ENCODE results near the gene TMEM253.

DNA sequence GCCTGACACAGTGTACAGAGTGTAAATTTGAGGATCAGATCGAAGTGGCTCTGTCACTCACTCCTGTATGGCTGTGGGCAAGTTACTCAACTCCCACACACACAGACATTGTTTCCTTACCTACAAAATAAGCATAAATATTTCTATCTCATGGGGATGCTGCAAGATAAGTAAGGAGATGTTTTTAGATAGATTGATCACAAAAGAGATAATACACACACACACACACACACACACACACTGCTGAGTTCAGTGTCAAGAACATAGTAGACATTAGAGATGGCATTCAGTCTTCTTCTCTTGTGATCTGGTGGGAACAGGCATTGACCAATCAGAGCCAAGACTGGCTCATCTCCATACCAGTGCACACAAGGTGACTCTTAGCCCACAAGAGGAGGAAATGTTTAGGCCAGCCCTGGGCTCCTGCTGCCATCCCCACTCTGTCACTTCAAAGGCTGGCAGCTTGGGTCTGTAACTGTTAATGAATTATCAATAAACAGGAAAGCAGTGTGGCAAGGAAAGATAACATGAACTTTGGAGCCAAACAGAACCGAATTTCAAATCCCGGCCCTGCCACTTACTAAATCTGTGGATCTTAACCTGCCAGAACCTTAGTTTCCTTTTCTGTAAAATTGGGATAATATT is 46.6 kb upstream of the TMEM253 start:
- TF ChIP-seq CCNT2 (IDR thresholded peaks at IDR 0.05; ENCODE audit: borderline replicate concordance, extremely low read depth, insufficient read length, low read depth, low read length) (no peak), TARDBP (IDR thresholded peaks at IDR 0.05) (no peak), REST (IDR thresholded peaks at IDR 0.05; ENCODE audit: borderline replicate concordance) (no peak), REST (CRISPR knock-in tag; IDR thresholded peaks at IDR 0.05; ENCODE audit: low read depth) (no peak)
- TF ChIP-seq, protein P1, sequence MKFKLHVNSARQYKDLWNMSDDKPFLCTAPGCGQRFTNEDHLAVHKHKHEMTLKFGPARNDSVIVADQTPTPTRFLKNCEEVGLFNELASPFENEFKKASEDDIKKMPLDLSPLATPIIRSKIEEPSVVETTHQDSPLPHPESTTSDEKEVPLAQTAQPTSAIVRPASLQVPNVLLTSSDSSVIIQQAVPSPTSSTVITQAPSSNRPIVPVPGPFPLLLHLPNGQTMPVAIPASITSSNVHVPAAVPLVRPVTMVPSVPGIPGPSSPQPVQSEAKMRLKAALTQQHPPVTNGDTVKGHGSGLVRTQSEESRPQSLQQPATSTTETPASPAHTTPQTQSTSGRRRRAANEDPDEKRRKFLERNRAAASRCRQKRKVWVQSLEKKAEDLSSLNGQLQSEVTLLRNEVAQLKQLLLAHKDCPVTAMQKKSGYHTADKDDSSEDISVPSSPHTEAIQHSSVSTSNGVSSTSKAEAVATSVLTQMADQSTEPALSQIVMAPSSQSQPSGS (CRISPR knock-in tag; IDR thresholded peaks at IDR 0.05): no peak

Measured in K562 (cell line).